ENCODE measurements around the gene NETO1. TPM values are rescaled to one million over a fixed set of nuclear protein-coding genes. Genes with fewer than 3 reads are reported as not detected.

The NETO1 gene
- total RNA-seq, 2 donors from 2014 or later: not detected

- Histone ChIP-seq H3K4me1 (no peaks in the 10 kb centered on the region), H3K4me3 (no peak overlapping the region), H3K36me3 (replicated peaks in 1 of 2; ENCODE audit: insufficient read depth in 1 of 2, low read depth in 2 of 2) (no peaks in the 10 kb centered on the region), H3K27me3 (no peaks in the 10 kb centered on the region), H3K9me3 (no peaks in the 10 kb centered on the region), H3K27ac (no peak overlapping the region)
- WGBS, 2 donors: 67 to 73% methylated on average over 8 of the region's 8 CpGs
- no peak for DNase-seq
- intact Hi-C loops (cut with DNase I): no loop called here
- no peak for ATAC-seq
- TF ChIP-seq CTCF (IDR thresholded peaks at IDR 0.05) (no peak), POLR2A (IDR thresholded peaks at IDR 0.05) (no peak)
Measured at GRCh38 chr18:72823345-72823744, 44.4 kb downstream of the NETO1 start.

GRCh38 chr18:72822202-72822601, 45.6 kb downstream of the NETO1 start:
- 71 to 80% methylated on average over 13 of the region's 13 CpGs for WGBS, 2 donors
- no peak overlapping the region for H3K4me3 ChIP-seq
- no peaks in the 10 kb centered on the region for H3K9me3 ChIP-seq
- TF ChIP-seq POLR2A (IDR thresholded peaks at IDR 0.05) (no peak), CTCF (IDR thresholded peaks at IDR 0.05) (no peak)
- no peaks in the 10 kb centered on the region for H3K27me3 ChIP-seq
- intact Hi-C loops (cut with DNase I): no loop called here
- H3K36me3 ChIP-seq (replicated peaks in 1 of 2; ENCODE audit: insufficient read depth in 1 of 2, low read depth in 2 of 2): no peaks in the 10 kb centered on the region
- no peaks in the 10 kb centered on the region for H3K4me1 ChIP-seq
- no peak for DNase-seq
- ATAC-seq: no peak
- H3K27ac ChIP-seq: no peak overlapping the region

GRCh38 chr18:72820571-72820970, 47.2 kb downstream of the NETO1 start:
- no peak overlapping the region for H3K27ac ChIP-seq
- H3K27me3 ChIP-seq: no peaks in the 10 kb centered on the region
- no peak overlapping the region for H3K4me3 ChIP-seq
- TF ChIP-seq CTCF (IDR thresholded peaks at IDR 0.05): no peak
- no peak for TF ChIP-seq POLR2A (IDR thresholded peaks at IDR 0.05)
- H3K4me1 ChIP-seq: no peaks in the 10 kb centered on the region
- intact Hi-C loops (cut with DNase I): no loop called here
- no peaks in the 10 kb centered on the region for H3K36me3 ChIP-seq (replicated peaks in 1 of 2; ENCODE audit: insufficient read depth in 1 of 2, low read depth in 2 of 2)
- no peak for ATAC-seq
- WGBS, 2 donors: 57 to 63% methylated on average over 7 of the region's 7 CpGs
- no peak for DNase-seq
- H3K9me3 ChIP-seq: no peaks in the 10 kb centered on the region

GRCh38 chr18:72819050-72819449, 48.7 kb downstream of the NETO1 start:
- DNase-seq (no peak), ATAC-seq (no peak)
- TF ChIP-seq POLR2A (IDR thresholded peaks at IDR 0.05) (no peak), CTCF (IDR thresholded peaks at IDR 0.05) (no peak)
- Histone ChIP-seq H3K4me3 (no peak overlapping the region), H3K9me3 (no peaks in the 10 kb centered on the region), H3K4me1 (no peaks in the 10 kb centered on the region), H3K36me3 (replicated peaks in 1 of 2; ENCODE audit: insufficient read depth in 1 of 2, low read depth in 2 of 2) (no peaks in the 10 kb centered on the region), H3K27ac (no peak overlapping the region), H3K27me3 (no peaks in the 10 kb centered on the region)
- intact Hi-C loops (cut with DNase I): no loop called here

- H3K27ac ChIP-seq: no peak overlapping the region
- H3K9me3 ChIP-seq: no peaks in the 10 kb centered on the region
- DNase-seq (no peak), ATAC-seq (no peak)
- H3K4me3 ChIP-seq: no peak overlapping the region
- no peaks in the 10 kb centered on the region for H3K27me3 ChIP-seq
- intact Hi-C loops (cut with DNase I): no loop called here
- no peak for TF ChIP-seq CTCF (IDR thresholded peaks at IDR 0.05)
- no peak for TF ChIP-seq POLR2A (IDR thresholded peaks at IDR 0.05)
- no peaks in the 10 kb centered on the region for H3K36me3 ChIP-seq (replicated peaks in 1 of 2; ENCODE audit: insufficient read depth in 1 of 2, low read depth in 2 of 2)
- WGBS, 2 donors: 56 to 59% methylated on average over 7 of the region's 7 CpGs
- no peaks in the 10 kb centered on the region for H3K4me1 ChIP-seq
Measured at GRCh38 chr18:72811047-72811446, 56.7 kb downstream of the NETO1 start.
